ENCODE measurements around the gene MICAL1.

GRCh38 chr6:109472132-109472995 lies 16.8 kb upstream of the MICAL1 start:
- TF ChIP-seq CTCF (IDR thresholded peaks at IDR 0.05) = no peak
- TF ChIP-seq POLR2A (IDR thresholded peaks at IDR 0.05) = no peak
- TF ChIP-seq POLR2AphosphoS5 (IDR thresholded peaks at IDR 0.05) = no peak

All from breast epithelium (tissue), 3 donors.